Panc1 (cell line): ENCODE data around the gene DNAJC22. TPM values are rescaled to one million over a fixed set of nuclear protein-coding genes. Genes with fewer than 3 reads are reported as not detected.
"Not testable (repeated sequence)": the region's sequence is repeated elsewhere in the genome, so short reads cannot be mapped to it uniquely, and the experiment has no call there.

ENCODE experiments used
- ATAC-seq: fragments of 200-7000 bp; cut with Tn5 transposase; 2 replicates; pipeline ENCODE4 v1.9.1; 2020; ENCODE audit warnings: mild to moderate bottlenecking, moderate library complexity
- BruUV-seq: library from RNA; stranded (reverse); fragments of 400-500 nt; replicated peaks from 2 replicates; lab custom pipeline; 2021; lab: Mats Ljungman, UMichigan
- CTCF ChIA-PET: fragments of 300-600 bp; sonication (Branson Sonifier 250); formaldehyde crosslinking; loops from one replicate; lab custom pipeline; 2022; ENCODE audit warnings: antibody characterized with exemption; lab: Charles Lee
- POLR2A ChIA-PET: fragments of 300-600 bp; sonication (Branson Sonifier 250); formaldehyde crosslinking; loops from one replicate; lab custom pipeline; 2022; ENCODE audit warnings: antibody characterized with exemption; lab: Charles Lee
- DNase-seq: peaks from one replicate; pipeline ENCODE4 v3.0.0-alpha.2; 2010; ENCODE audit warnings: low read depth, low spot score
- H3K27ac ChIP-seq: 2 replicates; pipeline ENCODE4 v1.5.1; 2011; ENCODE audit warnings: mild to moderate bottlenecking, low read length, inconsistent platforms
- H3K27me3 ChIP-seq: fragments of 200-500 bp; sonication (Bioruptor generic); 2 replicates; pipeline ENCODE4 v1.6.0; 2014; ENCODE audit warnings: low read length, inconsistent platforms; ENCODE audit not compliant: control insufficient read depth, insufficient read depth
- H3K36me3 ChIP-seq: fragments of 200-500 bp; sonication (Bioruptor generic); 2 replicates; pipeline ENCODE4 v1.5.1; 2014; ENCODE audit warnings: inconsistent platforms, mild to moderate bottlenecking, low read length, moderate library complexity; ENCODE audit not compliant: control insufficient read depth, insufficient read depth
- H3K4me1 ChIP-seq: 2 replicates; pipeline ENCODE4 v1.5.1; 2011; ENCODE audit warnings: inconsistent platforms, mild to moderate bottlenecking, low read length, moderate library complexity; ENCODE audit not compliant: control insufficient read depth, insufficient read depth
- H3K4me3 ChIP-seq, 2 experiments: 2 replicates each; pipeline ENCODE4 v1.5.1; 2011 to 2012; ENCODE audit warnings: low read depth in 2 of 2, low read length in 2 of 2, mild to moderate bottlenecking in 2 of 2, inconsistent platforms in 1 of 2, moderate library complexity in 1 of 2
- H3K9me3 ChIP-seq: fragments of 200-500 bp; sonication (Bioruptor generic); 2 replicates; pipeline ENCODE4 v1.5.1; 2014; ENCODE audit warnings: low read depth, mild to moderate bottlenecking, inconsistent platforms, low read length, moderate library complexity; ENCODE audit not compliant: control insufficient read depth, insufficient read depth
- POLR2AphosphoS5 ChIP-seq: IDR thresholded peaks from 2 replicates; pipeline ENCODE4 v1.6.1; 2012; ENCODE audit warnings: mild to moderate bottlenecking, low read depth, low read length, moderate library complexity
- SIN3A ChIP-seq: IDR thresholded peaks from 2 replicates; pipeline ENCODE4 v1.6.1; 2012; ENCODE audit warnings: low read depth, mild to moderate bottlenecking, low read length, moderate library complexity, borderline replicate concordance; ENCODE audit not compliant: insufficient read depth
- TCF7L2 ChIP-seq: IDR thresholded peaks from 2 replicates; pipeline ENCODE4 v1.6.1; 2011; ENCODE audit warnings: mild to moderate bottlenecking, low read depth, low read length, inconsistent platforms
- in situ Hi-C: cut with HindIII; loops from 2 replicates; pipeline ENCODE4 v1.10.0; 2016; ENCODE audit warnings: low sequenced_read_pairs, low pct_unique_long_range_greater_than_20kb
- intact Hi-C: fragments of 100-400 bp; cut with micrococcal nuclease; formaldehyde crosslinking; loops from one replicate; pipeline ENCODE4 v1.10.0; 2022; ENCODE audit not compliant: unreplicated experiment
- total RNA-seq: library from RNA; stranded (reverse); gene quantifications from one replicate; pipeline ENCODE4 v1.2.1, GENCODE V29; 2021; ENCODE audit not compliant: unreplicated experiment
- TF ChIP-seq, protein P1 (sequence below), 2 experiments: IDR thresholded peaks; 2 replicates each; pipeline ENCODE4 v1.6.1; 2011 to 2012; ENCODE audit warnings: low read depth in 2 of 2, control low read depth in 1 of 2, low read length in 1 of 2, mild to moderate bottlenecking in 1 of 2, moderate library complexity in 1 of 2; ENCODE audit not compliant: insufficient read depth in 1 of 2
- TF ChIP-seq, protein P2 (sequence below): fragments of 450-650 bp; IDR thresholded peaks from 2 replicates; pipeline ENCODE4 v1.5.1; 2017; ENCODE audit warnings: mild to moderate bottlenecking

Gene DNAJC22
- total RNA-seq, 1 experiment from 2014 or later: 1.9 TPM

DNA sequence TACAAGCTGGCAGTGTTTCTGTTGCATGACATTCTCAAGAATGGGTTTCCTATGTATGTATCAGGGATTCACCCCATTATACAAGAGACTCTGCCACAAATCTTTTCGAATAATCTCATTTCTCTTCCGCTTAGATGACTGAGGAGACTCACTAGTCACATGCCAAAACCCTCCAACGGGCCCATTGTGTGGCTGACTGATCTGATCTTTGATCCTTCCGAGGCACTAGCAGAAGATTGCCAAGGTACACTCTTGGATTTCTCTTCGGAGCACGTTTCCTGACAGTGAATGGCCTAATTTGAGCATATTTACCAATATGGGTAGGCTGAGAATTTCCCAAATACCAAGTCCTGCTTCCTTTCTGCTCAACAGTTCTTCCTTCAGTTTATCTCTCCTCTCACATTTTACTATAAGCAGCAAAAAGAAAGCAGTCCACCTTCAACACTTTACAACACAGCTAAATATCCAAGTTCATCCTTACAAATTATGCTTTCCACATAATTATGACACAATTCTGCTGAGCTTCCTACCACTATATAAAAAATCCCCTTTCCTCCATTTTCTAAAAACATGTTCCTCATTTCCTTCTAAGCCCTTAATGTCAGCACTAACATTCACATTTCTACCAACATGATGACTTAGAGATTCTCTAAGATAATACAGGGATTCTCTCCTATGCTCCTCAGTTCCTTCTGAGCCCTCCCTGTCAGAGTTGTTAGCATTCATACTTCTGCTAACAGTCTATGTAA lies 40.8 kb upstream of the DNAJC22 start:
- ATAC-seq (no peak), DNase-seq (no peak)
- intact Hi-C loops: no loop called here
- in situ Hi-C loops: no loop called here
- Histone ChIP-seq H3K27me3 (no peaks in the 10 kb centered on the region), H3K4me1 (no peaks in the 10 kb centered on the region), H3K36me3 (no peaks in the 10 kb centered on the region), H3K4me3 (no peak overlapping the region), H3K9me3 (no peaks in the 10 kb centered on the region), H3K27ac (no peak overlapping the region)
- no TSS peak for BruUV-seq
- ChIA-PET CTCF (no interaction called here), POLR2A (no interaction called here)
- no peak for TF ChIP-seq SIN3A
- TF ChIP-seq TCF7L2: no peak
- TF ChIP-seq, protein P1, sequence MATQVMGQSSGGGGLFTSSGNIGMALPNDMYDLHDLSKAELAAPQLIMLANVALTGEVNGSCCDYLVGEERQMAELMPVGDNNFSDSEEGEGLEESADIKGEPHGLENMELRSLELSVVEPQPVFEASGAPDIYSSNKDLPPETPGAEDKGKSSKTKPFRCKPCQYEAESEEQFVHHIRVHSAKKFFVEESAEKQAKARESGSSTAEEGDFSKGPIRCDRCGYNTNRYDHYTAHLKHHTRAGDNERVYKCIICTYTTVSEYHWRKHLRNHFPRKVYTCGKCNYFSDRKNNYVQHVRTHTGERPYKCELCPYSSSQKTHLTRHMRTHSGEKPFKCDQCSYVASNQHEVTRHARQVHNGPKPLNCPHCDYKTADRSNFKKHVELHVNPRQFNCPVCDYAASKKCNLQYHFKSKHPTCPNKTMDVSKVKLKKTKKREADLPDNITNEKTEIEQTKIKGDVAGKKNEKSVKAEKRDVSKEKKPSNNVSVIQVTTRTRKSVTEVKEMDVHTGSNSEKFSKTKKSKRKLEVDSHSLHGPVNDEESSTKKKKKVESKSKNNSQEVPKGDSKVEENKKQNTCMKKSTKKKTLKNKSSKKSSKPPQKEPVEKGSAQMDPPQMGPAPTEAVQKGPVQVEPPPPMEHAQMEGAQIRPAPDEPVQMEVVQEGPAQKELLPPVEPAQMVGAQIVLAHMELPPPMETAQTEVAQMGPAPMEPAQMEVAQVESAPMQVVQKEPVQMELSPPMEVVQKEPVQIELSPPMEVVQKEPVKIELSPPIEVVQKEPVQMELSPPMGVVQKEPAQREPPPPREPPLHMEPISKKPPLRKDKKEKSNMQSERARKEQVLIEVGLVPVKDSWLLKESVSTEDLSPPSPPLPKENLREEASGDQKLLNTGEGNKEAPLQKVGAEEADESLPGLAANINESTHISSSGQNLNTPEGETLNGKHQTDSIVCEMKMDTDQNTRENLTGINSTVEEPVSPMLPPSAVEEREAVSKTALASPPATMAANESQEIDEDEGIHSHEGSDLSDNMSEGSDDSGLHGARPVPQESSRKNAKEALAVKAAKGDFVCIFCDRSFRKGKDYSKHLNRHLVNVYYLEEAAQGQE (IDR thresholded peaks at IDR 0.05; ENCODE audit: insufficient read depth in 1 of 2, low read depth in 2 of 2, low read length in 1 of 2): no peak
- TF ChIP-seq, protein P2, sequence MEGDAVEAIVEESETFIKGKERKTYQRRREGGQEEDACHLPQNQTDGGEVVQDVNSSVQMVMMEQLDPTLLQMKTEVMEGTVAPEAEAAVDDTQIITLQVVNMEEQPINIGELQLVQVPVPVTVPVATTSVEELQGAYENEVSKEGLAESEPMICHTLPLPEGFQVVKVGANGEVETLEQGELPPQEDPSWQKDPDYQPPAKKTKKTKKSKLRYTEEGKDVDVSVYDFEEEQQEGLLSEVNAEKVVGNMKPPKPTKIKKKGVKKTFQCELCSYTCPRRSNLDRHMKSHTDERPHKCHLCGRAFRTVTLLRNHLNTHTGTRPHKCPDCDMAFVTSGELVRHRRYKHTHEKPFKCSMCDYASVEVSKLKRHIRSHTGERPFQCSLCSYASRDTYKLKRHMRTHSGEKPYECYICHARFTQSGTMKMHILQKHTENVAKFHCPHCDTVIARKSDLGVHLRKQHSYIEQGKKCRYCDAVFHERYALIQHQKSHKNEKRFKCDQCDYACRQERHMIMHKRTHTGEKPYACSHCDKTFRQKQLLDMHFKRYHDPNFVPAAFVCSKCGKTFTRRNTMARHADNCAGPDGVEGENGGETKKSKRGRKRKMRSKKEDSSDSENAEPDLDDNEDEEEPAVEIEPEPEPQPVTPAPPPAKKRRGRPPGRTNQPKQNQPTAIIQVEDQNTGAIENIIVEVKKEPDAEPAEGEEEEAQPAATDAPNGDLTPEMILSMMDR: no peak
- TF ChIP-seq POLR2AphosphoS5: no peak

DNA sequence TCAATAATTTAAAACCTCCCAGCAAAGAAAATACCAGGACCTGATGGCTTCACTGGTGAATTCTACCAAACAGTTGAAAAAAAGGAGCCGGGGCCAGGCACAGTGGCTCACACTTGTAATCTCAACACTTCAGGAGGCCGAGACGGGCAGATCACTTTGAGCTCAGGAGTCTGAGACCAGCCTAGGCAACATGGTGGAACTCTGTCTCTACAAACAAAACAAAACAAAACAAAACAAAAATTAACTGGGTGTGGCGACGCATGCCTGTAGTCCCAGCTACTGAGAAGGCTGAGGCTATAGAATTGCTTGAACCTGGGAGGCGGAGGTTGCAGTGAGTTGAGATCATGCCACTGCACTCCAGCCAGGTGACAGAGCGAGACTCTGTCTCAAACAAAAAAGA lies 37.3 kb upstream of the DNAJC22 start:
- H3K4me1 ChIP-seq: no peaks in the 10 kb centered on the region
- H3K27ac ChIP-seq: no peak overlapping the region
- no peaks in the 10 kb centered on the region for H3K36me3 ChIP-seq
- no TSS peak for BruUV-seq
- no peak overlapping the region for H3K4me3 ChIP-seq
- H3K9me3 ChIP-seq: no peaks in the 10 kb centered on the region
- H3K27me3 ChIP-seq: no peaks in the 10 kb centered on the region
- ATAC-seq (no peak), DNase-seq (no peak)
- ChIA-PET POLR2A (no interaction called here), CTCF (no interaction called here)
- in situ Hi-C loops (no loop called here), intact Hi-C loops (no loop called here)
- TF ChIP-seq, protein P1 (IDR thresholded peaks at IDR 0.05; ENCODE audit: insufficient read depth in 1 of 2, low read depth in 2 of 2, low read length in 1 of 2): no peak
- TF ChIP-seq POLR2AphosphoS5 (no peak), SIN3A (no peak), TCF7L2 (no peak)
- TF ChIP-seq, protein P2: no peak

DNA sequence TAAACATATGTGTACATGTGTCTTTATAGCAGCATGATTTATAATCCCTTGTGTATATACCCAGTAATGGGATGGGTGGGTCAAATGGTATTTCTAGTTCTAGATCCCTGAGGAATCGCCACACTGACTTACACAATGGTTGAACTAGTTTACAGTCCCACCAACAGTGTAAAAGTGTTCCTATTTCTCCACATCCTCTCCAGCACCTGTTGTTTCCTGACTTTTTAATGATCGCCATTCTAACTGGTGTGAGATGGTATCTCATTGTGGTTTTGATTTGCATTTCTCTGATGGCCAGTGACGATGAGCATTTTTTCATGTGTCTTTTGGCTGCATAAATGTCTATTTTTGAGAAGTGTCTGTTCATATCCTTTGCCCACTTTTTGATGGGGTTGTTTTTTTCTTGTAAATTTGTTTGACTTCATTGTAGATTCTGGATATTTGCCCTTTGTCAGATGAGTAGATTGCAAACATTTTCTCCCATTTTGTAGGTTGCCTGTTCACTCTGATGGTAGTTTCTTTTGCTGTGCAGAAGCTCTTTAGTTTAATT lies 36.2 kb upstream of the DNAJC22 start:
- H3K9me3 ChIP-seq, H3K36me3 ChIP-seq, POLR2A ChIA-PET, DNase-seq, ATAC-seq, H3K27me3 ChIP-seq, in situ Hi-C loops, H3K27ac ChIP-seq, BruUV-seq, intact Hi-C loops, CTCF ChIA-PET, H3K4me3 ChIP-seq, H3K4me1 ChIP-seq: not testable (repeated sequence)
